Naive thymus-derived CD8-positive, alpha-beta T cell (primary cell): ENCODE results near the gene NRXN2. TPM values are rescaled to one million over a fixed set of nuclear protein-coding genes. Genes with fewer than 3 reads are reported as not detected.

Source experiments
- ATAC-seq, 2 donors: fragments of 150-1000 bp; cut with Tn5 transposase in 1 of 2; sonication (Bioruptor Pico), chemical (Tn5 transposase) in 1 of 2; 1 replicate in 1 of 2; 2 replicates in 1 of 2; pipeline ENCODE4 v1.10.0; 2021; ENCODE audit warnings: mild to moderate bottlenecking in 2 of 2, moderate library complexity in 2 of 2
- POLR2A ChIA-PET: fragments of 350-600 bp; sonication (Branson Sonifier 250); formaldehyde crosslinking; loops from one replicate; lab custom pipeline; 2021; ENCODE audit warnings: antibody characterized with exemption; lab: Charles Lee
- DNase-seq, 10 donors: peaks; one replicate each; pipeline versions ENCODE4 v3.0.0 to v3.0.0-alpha.2; 2020 to 2022
- H3K27ac Mint-ChIP-seq, 10 donors: one replicate each; pipeline ENCODE4 v1.8.0; 2020 to 2022; ENCODE audit warnings: mild to moderate bottlenecking in 10 of 10, mixed read lengths in 10 of 10, moderate library complexity in 4 of 10, inconsistent platforms in 1 of 10
- H3K27me3 Mint-ChIP-seq, 5 donors: one replicate each; pipeline ENCODE4 v1.8.0; 2021 to 2022; ENCODE audit warnings: mixed read lengths in 5 of 5
- H3K36me3 Mint-ChIP-seq, 3 donors: one replicate each; pipeline ENCODE4 v1.8.0; 2020 to 2022; ENCODE audit warnings: mixed read lengths in 3 of 3, mild to moderate bottlenecking in 2 of 3, inconsistent platforms in 1 of 3
- H3K4me1 Mint-ChIP-seq, 4 donors: one replicate each; pipeline ENCODE4 v1.8.0; 2021 to 2022; ENCODE audit warnings: mixed read lengths in 4 of 4
- H3K4me3 Mint-ChIP-seq, 10 donors: one replicate each; pipeline ENCODE4 v1.8.0; 2020 to 2022; ENCODE audit warnings: mild to moderate bottlenecking in 10 of 10, mixed read lengths in 10 of 10, moderate library complexity in 6 of 10, inconsistent platforms in 1 of 10
- H3K9me3 Mint-ChIP-seq, 9 donors: one replicate each; pipeline ENCODE4 v1.8.0; 2020 to 2022; ENCODE audit warnings: mixed read lengths in 9 of 9, mild to moderate bottlenecking in 3 of 9, inconsistent platforms in 1 of 9, moderate library complexity in 1 of 9
- polyA plus RNA-seq, 3 donors: library from polyadenylated mRNA; unstranded; fragments of 300-500 nt; fragmentation: Illumina TruSeq; gene quantifications; one replicate each; pipeline ENCODE4 v1.2.3, GENCODE V29; 2021
- total RNA-seq, 8 experiments: library from RNA in 2 of 8; stranded (reverse) in 2 of 8; gene quantifications; one replicate each; pipeline ENCODE4 v1.2.3 and lab custom pipeline; 2021 to 2026

The NRXN2 gene
- total and polyA plus RNA-seq, 5 experiments from 2014 or later: 0.21 TPM; not detected in 4

- POLR2A ChIA-PET: no interaction called here
Observed at GRCh38 chr11:64621283-64622019, 101.5 kb downstream of the NRXN2 start.

GRCh38 chr11:64620381-64620971 is 102.5 kb downstream of the NRXN2 start:
- Mint-ChIP-seq H3K36me3 (no peaks in the 10 kb centered on the region), H3K27ac (peak overlapping the region in 1 of 10 donors; percentile 28)

More at GRCh38 chr11:64621283-64622019, 101.5 kb downstream of the NRXN2 start:
- ATAC-seq: no peak
- Mint-ChIP-seq H3K4me3 (no peak overlapping the region), H3K36me3 (no peaks in the 10 kb centered on the region), H3K9me3 (no peaks in the 10 kb centered on the region), H3K27ac (peak overlapping the region in 2 of 10 donors; percentile 28 to 42), H3K4me1 (peaks cover 6 to 22% (median 16%) of the 10 kb centered on the region in 4 donors), H3K27me3 (no peaks in the 10 kb centered on the region)
- DNase-seq: no peak

GRCh38 chr11:64619811-64620380 is 103.1 kb downstream of the NRXN2 start:
- POLR2A ChIA-PET: no interaction called here
- Mint-ChIP-seq H3K27ac (peak overlapping the region in 2 of 10 donors; percentile 42 to 63), H3K27me3 (no peaks in the 10 kb centered on the region), H3K4me1 (peaks cover 6 to 21% (median 12%) of the 10 kb centered on the region in 4 donors), H3K9me3 (no peaks in the 10 kb centered on the region), H3K36me3 (no peaks in the 10 kb centered on the region), H3K4me3 (no peak overlapping the region)
- DNase-seq (no peak), ATAC-seq (no peak)

More at GRCh38 chr11:64620381-64620971, 102.5 kb downstream of the NRXN2 start:
- Mint-ChIP-seq H3K27me3 (no peaks in the 10 kb centered on the region), H3K9me3 (no peaks in the 10 kb centered on the region), H3K4me3 (no peak overlapping the region), H3K4me1 (peaks cover 6 to 21% (median 15%) of the 10 kb centered on the region in 4 donors)
- ATAC-seq (no peak), DNase-seq (no peak)
- POLR2A ChIA-PET: no interaction called here

GRCh38 chr11:64619196-64619595 is 103.8 kb downstream of the NRXN2 start:
- H3K4me3 Mint-ChIP-seq: no peak overlapping the region
- H3K27me3 Mint-ChIP-seq: no peaks in the 10 kb centered on the region
- H3K27ac Mint-ChIP-seq: peak overlapping the region in 1 of 10 donors; percentile 42
- no peak for ATAC-seq
- POLR2A ChIA-PET: no interaction called here
- no peaks in the 10 kb centered on the region for H3K9me3 Mint-ChIP-seq
- H3K36me3 Mint-ChIP-seq: no peaks in the 10 kb centered on the region
- peaks cover 6 to 21% (median 11%) of the 10 kb centered on the region in 4 donors for H3K4me1 Mint-ChIP-seq
- no peak for DNase-seq

GRCh38 chr11:64616817-64617216 is 106.2 kb downstream of the NRXN2 start:
- H3K4me1 Mint-ChIP-seq: peaks cover 10 to 23% (median 17%) of the 10 kb centered on the region in 4 donors
- H3K9me3 Mint-ChIP-seq: no peaks in the 10 kb centered on the region
- POLR2A ChIA-PET: no interaction called here
- no peaks in the 10 kb centered on the region for H3K36me3 Mint-ChIP-seq
- no peaks in the 10 kb centered on the region for H3K27me3 Mint-ChIP-seq
- DNase-seq: no peak
- no peak overlapping the region for H3K4me3 Mint-ChIP-seq
- ATAC-seq: no peak
- peak overlapping the region in 1 of 10 donors; percentile 2 for H3K27ac Mint-ChIP-seq

GRCh38 chr11:64614917-64615316 is 108.1 kb downstream of the NRXN2 start:
- Mint-ChIP-seq H3K36me3 (no peaks in the 10 kb centered on the region), H3K27me3 (no peaks in the 10 kb centered on the region), H3K27ac (peak overlapping the region in 1 of 10 donors; percentile 69), H3K4me1 (peaks cover 11 to 19% (median 14%) of the 10 kb centered on the region in 4 donors), H3K9me3 (no peaks in the 10 kb centered on the region), H3K4me3 (no peak overlapping the region)
- ATAC-seq (no peak), DNase-seq (no peak)
- POLR2A ChIA-PET: no interaction called here

- Mint-ChIP-seq H3K27me3 (no peaks in the 10 kb centered on the region), H3K9me3 (no peaks in the 10 kb centered on the region), H3K36me3 (no peaks in the 10 kb centered on the region), H3K4me1 (peaks cover 11 to 22% (median 13%) of the 10 kb centered on the region in 4 donors), H3K27ac (no peak overlapping the region), H3K4me3 (no peak overlapping the region)
- POLR2A ChIA-PET: no interaction called here
- no peak for ATAC-seq
- no peak for DNase-seq
Observed at GRCh38 chr11:64613648-64614047, 109.3 kb downstream of the NRXN2 start.

- peaks cover 11 to 22% (median 15%) of the 10 kb centered on the region in 4 donors for H3K4me1 Mint-ChIP-seq
- H3K27me3 Mint-ChIP-seq: no peaks in the 10 kb centered on the region
- no peaks in the 10 kb centered on the region for H3K36me3 Mint-ChIP-seq
- POLR2A ChIA-PET: no interaction called here
- no peaks in the 10 kb centered on the region for H3K9me3 Mint-ChIP-seq
- peak overlapping the region in 3 of 10 donors; percentile 40 to 48 (median 41) for H3K27ac Mint-ChIP-seq
- H3K4me3 Mint-ChIP-seq: peak overlapping the region in 6 of 10 donors; percentile 15 to 56 (median 28)
- DNase-seq (no peak), ATAC-seq (no peak)
Observed at GRCh38 chr11:64611869-64612646, 110.9 kb downstream of the NRXN2 start.

GRCh38 chr11:64611176-64611575 is 111.8 kb downstream of the NRXN2 start:
- no peaks in the 10 kb centered on the region for H3K27me3 Mint-ChIP-seq
- DNase-seq (no peak), ATAC-seq (no peak)
- H3K27ac Mint-ChIP-seq: no peak overlapping the region
- peaks cover 11 to 22% (median 15%) of the 10 kb centered on the region in 4 donors for H3K4me1 Mint-ChIP-seq
- H3K36me3 Mint-ChIP-seq: no peaks in the 10 kb centered on the region
- POLR2A ChIA-PET: no interaction called here
- no peak overlapping the region for H3K4me3 Mint-ChIP-seq
- H3K9me3 Mint-ChIP-seq: no peaks in the 10 kb centered on the region

GRCh38 chr11:64610596-64610995 is 112.4 kb downstream of the NRXN2 start:
- POLR2A ChIA-PET: no interaction called here
- ATAC-seq (no peak), DNase-seq (no peak)
- peaks cover 0 to 1% (median 0%) of the 10 kb centered on the region in 5 donors for H3K27me3 Mint-ChIP-seq
- no peaks in the 10 kb centered on the region for H3K9me3 Mint-ChIP-seq
- H3K36me3 Mint-ChIP-seq: no peaks in the 10 kb centered on the region
- H3K4me3 Mint-ChIP-seq: no peak overlapping the region
- H3K4me1 Mint-ChIP-seq: peaks cover 11 to 22% (median 15%) of the 10 kb centered on the region in 4 donors
- H3K27ac Mint-ChIP-seq: peak overlapping the region in 1 of 10 donors; percentile 22

GRCh38 chr11:64609436-64610047 is 113.5 kb downstream of the NRXN2 start:
- Mint-ChIP-seq H3K27me3 (peaks cover 0 to 4% (median 0%) of the 10 kb centered on the region in 5 donors), H3K4me1 (peaks cover 11 to 22% (median 15%) of the 10 kb centered on the region in 4 donors), H3K4me3 (no peak overlapping the region), H3K36me3 (no peaks in the 10 kb centered on the region), H3K9me3 (no peaks in the 10 kb centered on the region), H3K27ac (no peak overlapping the region)
- POLR2A ChIA-PET: no interaction called here
- peak in 1 of 2 donors; percentile 22 for ATAC-seq
- DNase-seq: no peak

- Mint-ChIP-seq H3K27ac (no peak overlapping the region), H3K27me3 (peaks cover 0 to 8% (median 0%) of the 10 kb centered on the region in 5 donors), H3K4me3 (no peak overlapping the region), H3K4me1 (peaks cover 10 to 22% (median 14%) of the 10 kb centered on the region in 4 donors), H3K36me3 (no peaks in the 10 kb centered on the region), H3K9me3 (no peaks in the 10 kb centered on the region)
- no peak for ATAC-seq
- no peak for DNase-seq
- POLR2A ChIA-PET: no interaction called here
Observed at GRCh38 chr11:64608636-64609035, 114.4 kb downstream of the NRXN2 start.
